Inflammatory macrophage treated with lipopolysaccharide for 4 hours (primary cell): ENCODE measurements around the gene MECR.
A peak's percentile ranks its signal among the peaks of the same experiment; 100 is the strongest.

Experiments
- DNase-seq: peaks from one replicate; pipeline ENCODE4 v3.0.0-alpha.2; 2020

Gene MECR

GRCh38 chr1:29197993-29198392, 32.7 kb downstream of the MECR start:
- DNase-seq = no peak

GRCh38 chr1:29197590-29197924, 33.2 kb downstream of the MECR start:
- DNase-seq = no peak

- DNase-seq = no peak
Measured at GRCh38 chr1:29196863-29197589, 33.7 kb downstream of the MECR start.

GRCh38 chr1:29195881-29196291, 34.8 kb downstream of the MECR start:
- no peak for DNase-seq

- no peak for DNase-seq
Measured at GRCh38 chr1:29193879-29194455, 36.8 kb downstream of the MECR start.

GRCh38 chr1:29190718-29191117, 40.0 kb downstream of the MECR start:
- DNase-seq = no peak

GRCh38 chr1:29186707-29187106, 44.0 kb downstream of the MECR start:
- DNase-seq = no peak

GRCh38 chr1:29186252-29186651, 44.5 kb downstream of the MECR start:
- DNase-seq = no peak

- DNase-seq = no peak
Measured at GRCh38 chr1:29183287-29183686, 47.4 kb downstream of the MECR start.

- DNase-seq = peak; percentile 98
Measured at GRCh38 chr1:29181413-29182225, 49.1 kb downstream of the MECR start, which contains the start of gene SRSF4. SRSF4 (minus strand) TSS chr1:29181900; CDS start chr1:29181752, 148 bp downstream.

GRCh38 chr1:29180497-29181412, 50.0 kb downstream of the MECR start:
- peak; percentile 48 for DNase-seq

- DNase-seq = peak; percentile 80
Measured at GRCh38 chr1:29179641-29180184, 51.0 kb downstream of the MECR start.

GRCh38 chr1:29177022-29177705, 53.6 kb downstream of the MECR start:
- no peak for DNase-seq

- no peak for DNase-seq
Measured at GRCh38 chr1:29176576-29176975, 54.2 kb downstream of the MECR start.

GRCh38 chr1:29172415-29172939, 58.3 kb downstream of the MECR start:
- no peak for DNase-seq

GRCh38 chr1:29171521-29171920, 59.2 kb downstream of the MECR start:
- no peak for DNase-seq

- no peak for DNase-seq
Measured at GRCh38 chr1:29171089-29171488, 59.6 kb downstream of the MECR start.

- peak; percentile 78 for DNase-seq
Measured at GRCh38 chr1:29169976-29170375, 60.8 kb downstream of the MECR start.

GRCh38 chr1:29167904-29168303, 62.8 kb downstream of the MECR start:
- no peak for DNase-seq

GRCh38 chr1:29166291-29166878, 64.3 kb downstream of the MECR start:
- DNase-seq = no peak

GRCh38 chr1:29164588-29164987, 66.1 kb downstream of the MECR start:
- DNase-seq = no peak
